Uterus (tissue), 4 donors: ENCODE results near the gene SLC8A1. TPM values are rescaled to one million over a fixed set of nuclear protein-coding genes. Genes with fewer than 3 reads are reported as not detected.

ENCODE experiments used
- DNase-seq, 2 donors: peaks; one replicate each; pipeline ENCODE4 v3.0.0-alpha.2; 2019 to 2020
- H3K27ac ChIP-seq, 2 donors: fragments of 200-600 bp; sonication (generic); 1 replicate in 1 of 2; 2 replicates in 1 of 2; pipeline ENCODE4 v1.5.1; 2016 to 2018
- H3K27me3 ChIP-seq, 2 donors: fragments of 200-600 bp; sonication (generic); one replicate each; pipeline ENCODE4 v1.5.1; 2018 to 2019; ENCODE audit warnings: control low read depth in 1 of 2
- H3K36me3 ChIP-seq, 2 donors: fragments of 200-600 bp; sonication (generic); one replicate each; pipeline ENCODE4 v1.5.1; 2019; ENCODE audit warnings: control low read depth in 1 of 2
- H3K4me1 ChIP-seq, 2 donors: fragments of 200-600 bp; sonication (generic); one replicate each; pipeline ENCODE4 v1.5.1; 2018 to 2019; ENCODE audit warnings: control low read depth in 1 of 2
- H3K4me3 ChIP-seq, 2 donors: fragments of 200-600 bp; sonication (generic); 1 replicate in 1 of 2; 2 replicates in 1 of 2; pipeline ENCODE4 v1.5.1; 2018 to 2019; ENCODE audit warnings: mild to moderate bottlenecking in 1 of 2
- H3K9me3 ChIP-seq, 2 donors: fragments of 200-600 bp; sonication (generic); one replicate each; pipeline ENCODE4 v1.5.1; 2019; ENCODE audit warnings: control low read depth in 1 of 2
- POLR2A ChIP-seq, 2 donors: fragments of 450-650 bp; IDR thresholded peaks; one replicate each; pipeline ENCODE4 v1.6.1; 2016; ENCODE audit warnings: antibody characterized with exemption in 2 of 2, mild to moderate bottlenecking in 1 of 2, moderate library complexity in 1 of 2
- intact Hi-C: fragments of 100-400 bp; cut with DNase I; formaldehyde crosslinking; loops from one replicate; pipeline ENCODE4 v1.15.1; 2023; ENCODE audit warnings: low total_unique reads
- total RNA-seq, 4 donors: library from RNA; depleted of rRNA in 3 of 4; stranded (reverse); fragments of >200 nt in 3 of 4; gene quantifications; one replicate each; pipeline versions ENCODE4 v1.1.0 to v1.2.4, GENCODE V29; 2014 to 2023
- TF ChIP-seq, protein P1 (sequence below), 4 experiments: fragments of 200-600 bp in 2 of 4; fragments of 450-650 bp in 2 of 4; sonication (generic) in 2 of 4; IDR thresholded peaks; one replicate each; pipeline ENCODE4 v1.5.1; 2016 to 2019; ENCODE audit warnings: antibody characterized with exemption in 4 of 4, mild to moderate bottlenecking in 2 of 4, moderate library complexity in 1 of 4
- donor health status: DM: yes; HTN: yes; CAD: no.

Gene SLC8A1
- 100 to 1,000 TPM in 3 of 4 donors, 10 to 100 TPM in 1; 61.2 to 257 (median 140) TPM for total RNA-seq

DNA sequence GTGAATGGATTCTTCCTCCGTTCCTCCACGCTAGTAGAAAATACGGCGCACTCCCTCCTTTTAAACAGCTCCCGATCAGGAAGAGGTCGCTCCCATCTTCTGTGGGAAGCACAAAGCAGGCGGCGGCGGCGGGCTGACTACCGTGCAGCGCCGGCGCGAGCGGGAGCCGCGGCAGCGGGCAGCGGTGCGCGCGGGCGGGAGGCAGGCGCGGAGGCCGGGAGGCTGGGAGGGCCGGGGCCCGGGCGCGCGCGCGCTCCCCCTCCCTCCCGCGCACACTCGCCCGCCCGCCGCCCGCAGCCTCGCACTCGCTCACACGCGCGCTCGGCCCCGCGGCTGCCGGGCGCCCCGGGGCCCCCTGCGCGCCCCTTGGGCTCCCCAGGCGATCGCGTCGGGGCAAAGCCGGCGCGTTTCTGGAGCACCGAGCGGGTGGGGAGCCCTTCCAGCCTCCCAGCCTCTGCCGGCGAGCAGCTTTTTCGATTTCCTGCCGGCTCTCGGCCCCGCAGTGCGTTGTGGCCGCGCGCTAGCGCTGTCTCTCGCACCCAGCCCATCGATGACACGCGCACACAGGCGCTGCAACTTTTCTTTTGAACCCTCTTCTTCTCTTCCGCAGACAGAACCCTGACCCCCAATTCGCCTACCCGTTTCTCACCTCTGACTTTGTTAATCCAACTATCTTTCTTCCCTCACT lies at the start of gene SLC8A1:
SLC8A1 (minus strand) TSS at position 173 of the 688 bp plus-strand sequence.
- intact Hi-C loops: no loop called here
- no peaks in the 10 kb centered on the region for H3K36me3 ChIP-seq
- no peaks in the 10 kb centered on the region for H3K27me3 ChIP-seq
- H3K9me3 ChIP-seq: no peaks in the 10 kb centered on the region
- H3K27ac ChIP-seq: peak within 1 kb of the TSS; percentile 92 to 99
- H3K4me3 ChIP-seq: peak within 1 kb of the TSS; percentile 58 to 68
- DNase-seq: peak; percentile 40 to 49
- H3K4me1 ChIP-seq: no peaks in the 10 kb centered on the region
- peak in 1 of 2 donors; percentile 24 for TF ChIP-seq POLR2A (IDR thresholded peaks at IDR 0.05)
- TF ChIP-seq, protein P1, sequence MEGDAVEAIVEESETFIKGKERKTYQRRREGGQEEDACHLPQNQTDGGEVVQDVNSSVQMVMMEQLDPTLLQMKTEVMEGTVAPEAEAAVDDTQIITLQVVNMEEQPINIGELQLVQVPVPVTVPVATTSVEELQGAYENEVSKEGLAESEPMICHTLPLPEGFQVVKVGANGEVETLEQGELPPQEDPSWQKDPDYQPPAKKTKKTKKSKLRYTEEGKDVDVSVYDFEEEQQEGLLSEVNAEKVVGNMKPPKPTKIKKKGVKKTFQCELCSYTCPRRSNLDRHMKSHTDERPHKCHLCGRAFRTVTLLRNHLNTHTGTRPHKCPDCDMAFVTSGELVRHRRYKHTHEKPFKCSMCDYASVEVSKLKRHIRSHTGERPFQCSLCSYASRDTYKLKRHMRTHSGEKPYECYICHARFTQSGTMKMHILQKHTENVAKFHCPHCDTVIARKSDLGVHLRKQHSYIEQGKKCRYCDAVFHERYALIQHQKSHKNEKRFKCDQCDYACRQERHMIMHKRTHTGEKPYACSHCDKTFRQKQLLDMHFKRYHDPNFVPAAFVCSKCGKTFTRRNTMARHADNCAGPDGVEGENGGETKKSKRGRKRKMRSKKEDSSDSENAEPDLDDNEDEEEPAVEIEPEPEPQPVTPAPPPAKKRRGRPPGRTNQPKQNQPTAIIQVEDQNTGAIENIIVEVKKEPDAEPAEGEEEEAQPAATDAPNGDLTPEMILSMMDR (IDR thresholded peaks at IDR 0.05): no peak

DNA sequence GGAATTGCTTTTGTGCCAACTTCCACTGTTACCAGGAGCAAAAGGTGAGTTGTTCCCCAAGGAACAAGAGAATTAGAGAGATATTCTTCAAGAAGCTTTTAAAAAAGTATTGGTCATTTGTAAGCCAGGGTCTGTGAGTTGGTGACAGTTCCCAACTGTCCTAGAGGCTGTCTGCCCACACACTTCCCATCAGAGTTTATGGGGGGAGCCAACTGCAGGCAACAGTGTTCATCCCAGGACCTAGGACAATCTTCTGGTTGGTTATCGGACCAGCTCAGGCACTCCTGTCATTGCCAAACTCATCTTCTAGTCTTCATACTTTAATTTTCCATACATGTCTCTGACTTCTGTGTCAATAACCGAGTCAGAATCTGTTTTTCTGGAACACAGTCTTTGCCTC lies 47.5 kb upstream of the SLC8A1 start:
- no peaks in the 10 kb centered on the region for H3K27me3 ChIP-seq
- no peaks in the 10 kb centered on the region for H3K36me3 ChIP-seq
- H3K4me1 ChIP-seq: no peaks in the 10 kb centered on the region
- intact Hi-C loops: no loop called here
- DNase-seq: no peak
- H3K9me3 ChIP-seq: no peaks in the 10 kb centered on the region
- H3K4me3 ChIP-seq: no peak overlapping the region
- no peak overlapping the region for H3K27ac ChIP-seq
- no peak for TF ChIP-seq POLR2A (IDR thresholded peaks at IDR 0.05)
- TF ChIP-seq, protein P1 (IDR thresholded peaks at IDR 0.05): no peak

DNA sequence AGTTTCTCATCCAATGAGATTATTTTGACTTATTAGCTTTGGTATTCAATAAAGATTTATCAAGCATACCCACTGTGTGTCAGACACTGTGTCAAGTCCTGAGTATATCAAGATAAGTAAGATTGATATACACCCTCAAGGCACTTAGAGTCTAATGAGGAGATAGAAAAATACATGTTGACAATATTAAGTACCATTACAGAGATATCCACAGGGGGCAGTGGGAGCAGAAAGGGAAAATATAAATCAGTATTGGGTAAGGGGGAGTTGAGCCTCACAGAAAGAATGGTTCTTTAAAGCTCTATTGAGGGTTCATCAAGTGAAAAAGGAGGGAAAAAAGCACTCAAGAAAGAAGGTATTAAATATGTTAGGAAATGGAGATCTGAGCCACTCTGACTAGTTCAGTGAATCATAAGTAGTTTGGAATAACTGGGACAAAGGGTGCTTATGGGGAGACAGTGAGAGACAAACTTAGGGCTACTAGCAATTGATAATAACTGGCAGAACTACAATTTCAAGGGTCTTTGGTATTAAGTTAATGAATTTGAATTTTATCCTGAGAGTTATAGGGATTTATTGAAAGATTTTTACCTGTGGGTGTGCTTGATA lies 45.5 kb upstream of the SLC8A1 start:
- TF ChIP-seq POLR2A (IDR thresholded peaks at IDR 0.05): no peak
- TF ChIP-seq, protein P1 (IDR thresholded peaks at IDR 0.05): no peak
- intact Hi-C loops: no loop called here
- DNase-seq: no peak
- Histone ChIP-seq H3K4me3 (no peak overlapping the region), H3K36me3 (no peaks in the 10 kb centered on the region), H3K4me1 (no peaks in the 10 kb centered on the region), H3K27me3 (no peaks in the 10 kb centered on the region), H3K27ac (no peak overlapping the region), H3K9me3 (no peaks in the 10 kb centered on the region)

GRCh38 chr2:40489678-40489960 lies 37.7 kb upstream of the SLC8A1 start:
- intact Hi-C loops: no loop called here
- H3K4me3 ChIP-seq: peak overlapping the region; percentile 33 to 35
- H3K9me3 ChIP-seq: no peaks in the 10 kb centered on the region
- TF ChIP-seq, protein P1 (IDR thresholded peaks at IDR 0.05): no peak
- no peak for TF ChIP-seq POLR2A (IDR thresholded peaks at IDR 0.05)
- no peaks in the 10 kb centered on the region for H3K4me1 ChIP-seq
- peak overlapping the region; percentile 74 to 79 for H3K27ac ChIP-seq
- DNase-seq: no peak
- no peaks in the 10 kb centered on the region for H3K36me3 ChIP-seq
- no peaks in the 10 kb centered on the region for H3K27me3 ChIP-seq

GRCh38 chr2:40488927-40489677 lies 37.2 kb upstream of the SLC8A1 start:
- no peaks in the 10 kb centered on the region for H3K9me3 ChIP-seq
- TF ChIP-seq, protein P1 (IDR thresholded peaks at IDR 0.05): no peak
- no peak for TF ChIP-seq POLR2A (IDR thresholded peaks at IDR 0.05)
- H3K4me1 ChIP-seq: no peaks in the 10 kb centered on the region
- intact Hi-C loops: no loop called here
- no peaks in the 10 kb centered on the region for H3K27me3 ChIP-seq
- H3K36me3 ChIP-seq: no peaks in the 10 kb centered on the region
- H3K4me3 ChIP-seq: peak overlapping the region; percentile 33 to 35
- peak overlapping the region; percentile 74 to 79 for H3K27ac ChIP-seq
- DNase-seq: peak in 1 of 2 donors; percentile 49
